BE2C (cell line): ENCODE results near the gene CUTA.

ENCODE experiments used
- DNase-seq: peaks from one replicate; pipeline ENCODE4 v3.0.0-alpha.2; 2020
- H3K27me3 ChIP-seq: fragments of 250-450 bp; sonication (Bioruptor Pico); 2 replicates; pipeline ENCODE4 v1.5.1; 2020; ENCODE audit warnings: mild to moderate bottlenecking
- H3K36me3 ChIP-seq: fragments of 250-450 bp; sonication (Bioruptor Pico); 2 replicates; pipeline ENCODE4 v1.5.1; 2020; ENCODE audit warnings: mild to moderate bottlenecking
- H3K4me1 ChIP-seq: fragments of 250-450 bp; sonication (Bioruptor Pico); 2 replicates; pipeline ENCODE4 v1.5.1; 2020
- H3K4me3 ChIP-seq: 2 replicates; pipeline ENCODE4 v1.5.1; 2011; ENCODE audit warnings: low read depth, low read length
- H3K9me3 ChIP-seq: fragments of 250-450 bp; sonication (Bioruptor Pico); 2 replicates; pipeline ENCODE4 v1.5.1; 2020
- TF ChIP-seq, protein P1 (sequence below): IDR thresholded peaks from 2 replicates; pipeline ENCODE4 v1.5.1; 2012; ENCODE audit warnings: mild to moderate bottlenecking, low read depth, low read length

CUTA gene

DNA sequence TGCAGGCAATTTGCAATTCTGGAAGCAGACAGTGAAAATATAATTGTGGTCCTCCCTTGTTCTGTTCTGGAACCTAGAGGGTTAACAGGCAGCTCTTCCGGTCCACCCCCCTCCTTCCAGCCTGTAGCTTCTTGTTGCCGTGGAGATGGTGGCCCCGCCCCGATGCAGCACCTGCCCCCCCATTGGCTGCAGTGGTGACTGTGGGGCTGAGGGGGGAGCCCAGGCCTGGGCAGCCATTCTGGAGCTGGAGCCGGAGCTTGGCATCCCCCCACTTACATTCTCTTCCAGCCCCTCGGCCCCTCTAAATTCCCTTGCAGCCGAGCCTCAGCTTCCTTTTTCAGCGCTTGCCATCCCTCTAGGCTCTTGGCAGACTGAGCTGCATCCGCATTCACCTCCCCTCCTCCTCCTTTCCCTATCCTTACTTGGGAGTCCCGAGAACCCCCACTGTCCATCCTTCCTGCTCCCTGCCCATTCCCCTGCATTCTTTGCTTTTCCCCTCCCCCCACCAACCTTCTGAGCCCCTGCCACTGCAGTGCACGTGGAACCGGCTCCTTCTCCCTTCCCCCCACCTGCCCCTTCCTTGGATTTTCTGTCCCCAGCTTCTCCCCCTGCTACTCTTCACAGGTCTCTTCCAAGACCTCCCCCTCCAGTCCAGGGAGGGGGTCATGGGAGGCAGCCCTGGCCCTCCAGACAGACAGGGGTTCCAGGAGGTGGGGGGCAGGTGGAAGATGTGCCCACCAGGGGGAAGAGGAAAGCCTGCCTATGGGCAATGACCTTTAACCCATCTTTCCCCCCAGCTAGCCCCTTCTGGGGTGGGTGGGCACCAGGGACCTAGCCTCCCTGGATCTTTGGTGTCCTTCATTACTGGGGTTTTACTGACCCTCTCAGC lies 13.3 kb upstream of the CUTA start:
- H3K36me3 ChIP-seq, result peaks cover 5% of the 10 kb centered on the region; the same call in 1 of the 2 replicates
- H3K27me3 ChIP-seq, result no peaks in the 10 kb centered on the region
- H3K4me1 ChIP-seq, result peaks cover 6% of the 10 kb centered on the region; the same call in 1 of the 2 replicates
- H3K9me3 ChIP-seq, result no peaks in the 10 kb centered on the region
- peak overlapping the region; percentile 47 for H3K4me3 ChIP-seq
- DNase-seq, result peak; percentile 81
- TF ChIP-seq, protein P1, sequence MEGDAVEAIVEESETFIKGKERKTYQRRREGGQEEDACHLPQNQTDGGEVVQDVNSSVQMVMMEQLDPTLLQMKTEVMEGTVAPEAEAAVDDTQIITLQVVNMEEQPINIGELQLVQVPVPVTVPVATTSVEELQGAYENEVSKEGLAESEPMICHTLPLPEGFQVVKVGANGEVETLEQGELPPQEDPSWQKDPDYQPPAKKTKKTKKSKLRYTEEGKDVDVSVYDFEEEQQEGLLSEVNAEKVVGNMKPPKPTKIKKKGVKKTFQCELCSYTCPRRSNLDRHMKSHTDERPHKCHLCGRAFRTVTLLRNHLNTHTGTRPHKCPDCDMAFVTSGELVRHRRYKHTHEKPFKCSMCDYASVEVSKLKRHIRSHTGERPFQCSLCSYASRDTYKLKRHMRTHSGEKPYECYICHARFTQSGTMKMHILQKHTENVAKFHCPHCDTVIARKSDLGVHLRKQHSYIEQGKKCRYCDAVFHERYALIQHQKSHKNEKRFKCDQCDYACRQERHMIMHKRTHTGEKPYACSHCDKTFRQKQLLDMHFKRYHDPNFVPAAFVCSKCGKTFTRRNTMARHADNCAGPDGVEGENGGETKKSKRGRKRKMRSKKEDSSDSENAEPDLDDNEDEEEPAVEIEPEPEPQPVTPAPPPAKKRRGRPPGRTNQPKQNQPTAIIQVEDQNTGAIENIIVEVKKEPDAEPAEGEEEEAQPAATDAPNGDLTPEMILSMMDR, result no peak

DNA sequence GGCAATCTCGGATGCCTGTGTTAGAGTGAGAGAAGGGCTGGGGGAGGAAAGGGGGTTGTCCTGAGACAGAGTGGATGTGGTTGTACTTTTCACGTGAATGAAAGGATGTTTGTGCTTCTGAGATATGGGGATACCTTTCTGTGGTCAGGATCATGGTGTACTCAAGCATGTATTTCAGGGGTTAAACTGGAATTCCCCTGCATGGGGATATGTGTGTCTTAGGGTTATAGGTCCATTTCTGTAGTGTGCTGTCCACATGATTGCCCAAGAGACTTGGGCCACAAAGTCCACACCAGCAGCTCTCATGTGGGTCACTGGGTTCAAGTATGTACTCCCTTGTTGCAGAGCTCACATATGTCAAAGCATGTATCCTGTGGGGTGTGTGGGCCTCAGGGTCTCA lies 12.4 kb upstream of the CUTA start:
- TF ChIP-seq, protein P1, result no peak
- Histone ChIP-seq H3K36me3 (peaks cover under 1% of the 10 kb centered on the region; the same call in 1 of the 2 replicates), H3K4me1 (peaks cover 6% of the 10 kb centered on the region; the same call in 1 of the 2 replicates), H3K4me3 (no peak overlapping the region), H3K27me3 (no peaks in the 10 kb centered on the region), H3K9me3 (no peaks in the 10 kb centered on the region)
- DNase-seq, result no peak

DNA sequence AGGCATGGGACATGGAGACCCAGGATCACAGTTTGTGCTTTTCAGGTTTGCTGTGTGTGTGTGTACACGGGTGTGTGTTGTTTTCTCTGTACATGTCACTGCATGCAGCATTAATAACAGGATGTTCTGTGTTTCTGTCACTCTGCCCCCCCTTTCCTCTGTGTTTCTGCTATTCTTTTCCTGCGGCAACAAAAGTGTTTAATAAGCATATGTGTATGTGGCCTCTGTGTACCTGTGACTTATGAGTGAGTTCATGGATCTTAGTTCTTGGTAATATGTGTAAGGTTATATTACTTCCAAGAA lies 11.8 kb upstream of the CUTA start:
- TF ChIP-seq, protein P1, result no peak
- H3K27me3 ChIP-seq, result no peaks in the 10 kb centered on the region
- no peaks in the 10 kb centered on the region for H3K36me3 ChIP-seq
- no peaks in the 10 kb centered on the region for H3K9me3 ChIP-seq
- peaks cover 6% of the 10 kb centered on the region; the same call in 1 of the 2 replicates for H3K4me1 ChIP-seq
- no peak for DNase-seq
- no peak overlapping the region for H3K4me3 ChIP-seq

DNA sequence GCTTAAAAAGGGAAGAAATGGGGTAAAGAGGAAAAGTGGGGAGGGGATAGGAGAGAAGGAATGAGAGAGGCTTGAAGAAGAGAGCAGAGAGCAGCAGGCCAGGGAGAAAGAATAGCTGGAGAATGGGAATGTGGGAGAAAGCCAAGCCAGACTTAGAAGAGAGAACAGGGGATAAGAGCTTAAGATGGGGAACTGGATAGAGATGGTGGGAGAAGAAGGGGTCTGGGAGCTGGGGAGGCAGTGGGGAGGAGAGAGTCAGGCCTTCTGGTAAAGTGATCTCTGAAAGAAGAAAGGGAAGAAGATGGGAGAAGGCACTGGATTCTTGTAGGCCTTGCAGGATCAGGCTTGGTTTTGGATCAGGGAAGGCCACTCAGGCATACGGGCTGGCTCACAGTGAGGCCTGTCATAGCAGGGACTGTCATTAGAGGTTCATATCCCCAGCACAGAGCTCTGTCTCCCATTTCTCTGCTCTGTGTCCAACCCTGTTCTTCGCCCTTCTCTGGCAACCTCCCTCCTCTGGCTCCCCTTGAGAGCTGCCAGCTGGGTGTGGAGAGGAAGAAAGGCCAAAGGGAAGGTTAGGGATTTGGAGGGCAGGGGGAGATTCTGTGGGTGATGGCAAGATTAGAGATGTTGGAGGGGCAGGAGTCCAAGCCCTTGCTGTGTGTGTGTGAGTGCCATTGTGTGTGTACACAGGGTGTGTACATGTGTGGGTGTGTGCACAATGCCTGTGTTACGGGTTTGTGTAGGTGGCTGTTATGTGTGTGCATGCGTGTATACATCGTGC lies 11.3 kb upstream of the CUTA start:
- H3K36me3 ChIP-seq, result no peaks in the 10 kb centered on the region
- no peaks in the 10 kb centered on the region for H3K9me3 ChIP-seq
- peaks cover 6% of the 10 kb centered on the region; the same call in 1 of the 2 replicates for H3K4me1 ChIP-seq
- DNase-seq, result no peak
- H3K27me3 ChIP-seq, result no peaks in the 10 kb centered on the region
- TF ChIP-seq, protein P1, result no peak
- no peak overlapping the region for H3K4me3 ChIP-seq

DNA sequence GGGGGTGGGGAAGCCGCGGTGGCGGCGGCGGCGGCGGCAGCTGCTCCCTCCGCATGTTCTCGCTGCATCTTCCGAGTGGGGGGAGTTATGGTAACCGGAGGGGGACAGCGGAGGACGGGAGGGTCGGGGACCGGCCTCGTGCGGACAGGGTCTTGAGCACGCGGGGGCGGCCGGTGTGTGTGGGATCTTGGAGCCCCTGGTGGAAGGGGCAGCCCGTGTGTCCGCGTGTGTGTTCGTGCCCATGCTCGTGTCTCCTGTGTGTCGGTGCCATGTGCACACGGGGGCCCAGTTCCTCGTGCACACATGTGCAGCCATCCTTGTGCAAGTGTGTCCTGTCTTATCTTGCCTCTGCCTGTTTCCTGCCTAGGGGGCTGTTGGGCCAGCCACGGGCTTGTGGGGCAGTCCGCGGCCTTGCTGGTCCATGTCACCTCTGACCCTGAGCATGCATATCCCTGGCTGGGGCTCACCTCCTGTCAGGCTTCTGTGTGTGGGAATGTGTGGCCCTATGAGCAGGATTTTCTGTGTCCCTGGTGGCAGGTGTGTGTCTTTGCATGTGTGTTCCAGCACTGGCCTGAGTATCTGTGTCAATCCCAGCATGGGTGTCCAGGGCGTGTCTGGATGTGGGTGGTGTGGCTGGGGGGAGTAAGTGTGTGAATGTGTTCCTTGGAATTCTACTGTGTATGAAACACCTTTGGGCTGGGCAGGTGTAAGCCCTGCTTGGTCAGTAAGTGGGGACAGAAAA lies 10.5 kb upstream of the CUTA start:
- DNase-seq, result peak; percentile 54
- no peaks in the 10 kb centered on the region for H3K27me3 ChIP-seq
- TF ChIP-seq, protein P1, result peak; percentile 60
- peak overlapping the region; percentile 60 for H3K4me3 ChIP-seq
- no peaks in the 10 kb centered on the region for H3K9me3 ChIP-seq
- no peaks in the 10 kb centered on the region for H3K36me3 ChIP-seq
- H3K4me1 ChIP-seq, result peaks cover 6% of the 10 kb centered on the region; the same call in 1 of the 2 replicates
